GM19467 (cell line): Measurements from ENCODE around the gene TUBG2.
"Not testable (repeated sequence)": the region's sequence is repeated elsewhere in the genome, so short reads cannot be mapped to it uniquely, and the experiment has no call there.

Source experiments
- ATAC-seq: cut with Tn5 transposase; IDR thresholded peaks from one replicate; pipeline ENCODE4 v1.9.1; 2021; ENCODE audit warnings: mild to moderate bottlenecking, moderate library complexity; ENCODE audit not compliant: unreplicated experiment

Gene TUBG2

DNA sequence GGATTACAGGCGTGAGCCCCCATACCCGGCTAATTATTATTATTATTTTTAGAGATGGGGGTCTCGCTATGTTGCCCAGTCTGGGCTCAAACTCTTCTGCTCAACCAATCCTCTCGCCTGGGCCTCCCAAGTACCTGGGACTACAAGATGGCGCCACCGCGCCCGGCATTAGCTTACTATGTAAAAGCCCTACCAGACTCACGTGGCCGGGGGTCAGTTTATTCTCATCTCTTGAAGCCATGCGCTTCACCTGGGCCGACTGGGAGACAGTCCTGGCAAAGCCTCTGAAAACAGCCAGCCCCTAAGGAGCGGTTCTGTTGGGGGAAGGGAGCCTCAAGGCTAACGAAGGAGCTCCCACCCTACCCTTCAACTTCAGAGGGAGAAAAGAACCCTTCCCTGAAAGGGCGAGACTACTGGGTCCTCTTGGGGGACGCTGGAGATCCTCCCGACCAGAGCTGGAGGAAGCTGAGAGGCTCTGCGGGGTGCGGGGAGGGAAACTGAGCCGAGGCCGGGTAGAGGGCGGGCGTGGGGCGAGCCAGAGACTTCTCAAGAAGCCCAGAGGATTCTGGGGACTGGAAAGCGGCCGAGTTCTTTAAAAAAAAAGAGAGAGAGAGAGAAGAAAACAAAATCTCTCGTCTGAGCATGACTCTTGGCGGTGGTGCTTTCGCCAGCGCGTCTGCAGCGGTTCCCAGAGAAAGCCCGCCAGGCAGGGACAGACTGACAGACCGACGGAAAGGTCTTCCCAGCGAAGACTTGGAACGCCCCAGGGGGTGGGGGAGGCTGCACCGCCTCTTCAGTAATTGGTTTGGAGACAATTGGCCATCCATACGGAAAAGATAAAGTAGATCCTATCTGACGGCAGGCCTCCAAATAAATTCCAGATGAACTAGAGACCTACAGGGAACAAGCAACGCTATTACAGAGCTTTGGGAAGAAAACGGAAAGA is 5.6 kb upstream of the TUBG2 start:
- no peak for ATAC-seq

DNA sequence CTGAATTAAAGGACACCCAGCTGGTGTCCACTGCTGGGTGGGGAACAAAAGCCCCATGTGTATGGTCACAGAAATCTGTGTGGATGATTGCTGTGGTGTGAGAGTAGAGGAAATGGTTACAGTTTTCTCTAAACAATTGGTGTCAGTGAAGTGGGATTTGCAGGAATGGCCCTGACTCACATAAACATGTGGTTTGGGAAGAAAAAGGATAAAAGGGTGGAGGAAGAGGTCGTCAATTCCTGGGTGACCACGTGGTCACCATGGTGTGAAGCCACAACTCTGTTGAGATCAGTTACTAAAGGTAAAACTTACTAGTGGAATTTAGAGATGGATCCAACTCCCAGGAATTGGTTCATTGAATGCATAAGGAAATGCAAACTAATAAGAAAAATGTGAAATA is 3.6 kb upstream of the TUBG2 start:
- no peak for ATAC-seq

DNA sequence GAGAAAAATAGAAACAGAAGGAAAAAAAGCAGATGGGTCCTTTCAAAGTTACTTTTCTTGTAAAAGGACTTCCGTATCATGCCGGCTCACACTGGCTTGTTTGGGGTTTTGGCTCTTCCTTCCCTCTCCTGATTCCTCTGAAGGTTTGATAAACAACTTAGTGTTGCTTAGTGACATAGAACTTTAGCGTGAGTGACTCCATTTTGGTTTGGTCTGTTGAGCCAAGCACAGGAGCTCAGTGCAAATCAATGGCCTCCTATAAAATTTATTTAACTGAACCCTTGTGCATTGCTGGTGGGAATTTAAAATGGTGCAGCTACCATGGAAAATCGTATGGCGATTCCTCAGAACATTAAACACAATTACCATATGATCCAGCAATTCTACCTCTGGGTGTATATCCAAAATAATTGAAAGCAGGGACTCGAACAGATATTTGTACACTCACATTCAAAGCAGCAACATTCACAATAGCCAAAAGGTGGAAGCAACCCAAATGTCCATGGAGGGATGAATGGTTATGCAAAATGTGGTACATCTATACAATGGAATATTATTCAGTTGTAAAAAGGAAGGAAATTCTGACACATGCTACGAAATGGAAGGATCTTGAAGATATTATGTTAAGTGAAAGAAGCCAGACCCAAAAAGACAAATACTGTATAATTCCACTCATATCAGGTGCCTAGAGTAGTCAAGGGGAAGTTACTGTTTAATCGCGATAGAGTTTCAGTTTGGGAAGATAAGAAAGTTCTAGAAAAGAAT is 1.1 kb upstream of the TUBG2 start:
- no peak for ATAC-seq

DNA sequence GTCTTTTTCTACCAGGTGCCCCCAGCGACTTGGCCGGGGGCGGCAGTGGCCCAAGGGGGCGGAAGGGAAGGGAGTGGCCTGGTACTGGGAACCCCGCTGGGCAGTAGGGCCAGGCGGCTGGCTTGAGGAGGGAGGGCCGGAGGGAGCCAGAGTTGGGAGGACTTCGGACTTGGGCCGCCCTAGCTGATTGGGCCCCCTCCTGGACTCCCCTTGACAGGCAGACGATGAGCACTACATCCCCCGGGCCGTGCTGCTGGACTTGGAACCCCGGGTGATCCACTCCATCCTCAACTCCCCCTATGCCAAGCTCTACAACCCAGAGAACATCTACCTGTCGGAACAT is 819 bp downstream of the TUBG2 start:
- ATAC-seq: not testable (repeated sequence)

DNA sequence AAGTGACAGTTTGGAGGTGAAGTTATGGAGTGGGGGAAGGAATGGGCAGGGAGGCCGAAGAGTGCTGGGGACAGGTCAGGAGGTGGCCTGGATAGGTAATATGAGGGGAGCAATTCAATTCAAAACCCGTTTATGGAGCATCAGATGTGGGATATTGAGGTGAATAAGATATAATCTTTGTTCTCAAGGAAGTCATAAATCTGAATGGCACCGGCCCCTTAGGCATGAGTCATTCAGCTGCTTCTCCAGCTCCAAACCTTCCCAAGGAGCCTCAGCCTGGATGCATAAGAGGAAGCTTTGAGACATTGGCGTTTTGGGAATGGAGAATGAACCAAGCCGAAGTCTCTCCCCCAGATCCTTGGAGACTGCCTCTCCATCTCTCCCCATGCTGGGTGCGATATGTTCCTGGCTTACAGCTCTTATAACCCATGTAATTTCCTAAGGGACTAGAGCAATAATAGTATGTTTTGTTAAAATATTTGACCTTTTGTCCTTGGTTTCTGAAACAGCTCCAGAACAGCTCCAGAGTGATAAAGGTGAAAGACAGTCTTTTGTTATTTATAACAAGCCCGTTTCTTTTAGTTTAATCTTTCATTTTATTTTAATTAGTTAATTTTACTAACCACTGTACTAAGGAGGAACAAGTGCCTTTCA is 1.7 kb downstream of the TUBG2 start:
- ATAC-seq: no peak

DNA sequence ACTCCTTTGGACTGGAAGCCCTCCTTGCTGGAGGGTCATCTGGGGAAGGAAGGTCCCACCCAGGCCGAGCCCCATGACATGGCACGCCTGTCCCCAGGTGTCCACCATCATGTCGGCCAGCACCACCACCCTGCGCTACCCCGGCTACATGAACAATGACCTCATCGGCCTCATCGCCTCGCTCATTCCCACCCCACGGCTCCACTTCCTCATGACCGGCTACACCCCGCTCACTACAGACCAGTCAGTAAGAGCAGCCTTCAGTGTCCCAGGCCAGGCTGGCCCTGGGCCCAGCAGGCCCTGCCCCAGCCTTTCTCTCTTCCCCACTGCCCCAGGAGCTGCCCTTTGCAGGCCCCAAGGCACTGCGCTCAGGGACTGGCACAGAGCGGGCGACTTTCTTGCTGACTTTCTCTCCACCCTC is 6.5 kb downstream of the TUBG2 start:
- ATAC-seq: no peak

DNA sequence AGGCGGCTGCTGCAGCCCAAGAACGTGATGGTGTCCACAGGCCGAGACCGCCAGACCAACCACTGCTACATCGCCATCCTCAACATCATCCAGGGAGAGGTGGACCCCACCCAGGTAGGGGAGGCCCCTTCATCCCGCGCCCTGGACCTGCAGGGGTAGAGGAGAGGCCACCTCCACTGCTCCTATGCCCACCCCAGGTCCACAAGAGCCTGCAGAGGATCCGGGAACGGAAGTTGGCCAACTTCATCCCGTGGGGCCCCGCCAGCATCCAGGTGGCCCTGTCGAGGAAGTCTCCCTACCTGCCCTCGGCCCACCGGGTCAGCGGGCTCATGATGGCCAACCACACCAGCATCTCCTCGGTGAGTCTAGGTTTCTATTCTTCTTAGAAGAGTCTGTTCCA is 7.0 kb downstream of the TUBG2 start:
- ATAC-seq: not testable (repeated sequence)

DNA sequence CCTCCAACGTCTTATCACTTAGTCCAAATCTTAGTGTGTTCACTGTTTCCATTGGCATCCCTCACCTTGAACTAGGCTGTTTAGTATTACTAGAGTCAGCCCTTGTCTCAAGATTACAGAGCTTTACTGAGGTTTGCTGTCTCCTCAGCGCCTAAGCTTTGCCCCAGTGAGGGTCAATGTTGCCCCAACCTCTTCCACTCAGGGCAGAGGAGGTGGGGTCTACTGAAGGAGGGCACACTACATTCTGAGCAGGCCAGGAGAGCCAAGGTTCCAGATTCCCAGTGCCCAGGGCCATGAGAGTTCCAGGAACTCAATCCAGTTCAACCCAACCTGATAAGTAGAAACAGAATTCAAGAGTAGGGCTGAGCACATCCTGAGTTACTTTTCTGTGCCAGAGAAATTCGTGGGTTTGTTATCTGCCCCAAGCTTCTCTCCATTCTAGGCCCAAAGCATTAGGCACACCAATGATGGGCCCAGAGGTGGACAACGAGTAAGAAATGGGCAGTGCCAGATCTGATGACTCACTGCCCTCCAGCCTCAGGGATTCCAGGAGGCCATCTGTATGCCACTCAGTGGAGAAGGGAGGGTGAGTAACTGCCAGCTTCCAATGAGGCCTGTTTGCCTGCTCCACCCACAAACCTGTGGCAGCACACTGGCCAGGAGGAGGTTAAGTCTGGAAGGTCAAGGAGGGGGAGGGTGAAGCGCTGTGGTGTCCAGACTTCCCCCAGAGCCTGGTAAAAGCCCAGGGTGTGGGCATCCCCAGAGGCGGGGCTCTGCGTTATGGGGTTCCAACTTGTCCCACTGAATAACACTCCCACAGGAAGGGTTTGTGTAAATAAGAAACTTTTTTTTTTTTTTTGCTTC is 8.2 kb downstream of the TUBG2 start:
- no peak for ATAC-seq

DNA sequence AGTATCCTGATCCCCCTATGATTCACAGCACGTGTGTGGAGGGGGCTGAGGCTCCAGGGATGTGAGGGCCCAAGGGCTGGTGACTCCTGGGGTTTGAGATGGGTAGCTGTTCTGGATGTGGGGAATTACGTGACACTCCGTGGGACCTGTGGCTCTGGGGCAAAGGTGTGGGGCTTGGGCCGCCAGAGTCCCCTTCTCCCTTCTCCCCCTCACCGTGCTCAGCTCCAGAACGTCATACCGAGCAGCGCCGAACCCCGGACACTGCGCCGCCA is 10.6 kb downstream of the TUBG2 start:
- no peak for ATAC-seq

DNA sequence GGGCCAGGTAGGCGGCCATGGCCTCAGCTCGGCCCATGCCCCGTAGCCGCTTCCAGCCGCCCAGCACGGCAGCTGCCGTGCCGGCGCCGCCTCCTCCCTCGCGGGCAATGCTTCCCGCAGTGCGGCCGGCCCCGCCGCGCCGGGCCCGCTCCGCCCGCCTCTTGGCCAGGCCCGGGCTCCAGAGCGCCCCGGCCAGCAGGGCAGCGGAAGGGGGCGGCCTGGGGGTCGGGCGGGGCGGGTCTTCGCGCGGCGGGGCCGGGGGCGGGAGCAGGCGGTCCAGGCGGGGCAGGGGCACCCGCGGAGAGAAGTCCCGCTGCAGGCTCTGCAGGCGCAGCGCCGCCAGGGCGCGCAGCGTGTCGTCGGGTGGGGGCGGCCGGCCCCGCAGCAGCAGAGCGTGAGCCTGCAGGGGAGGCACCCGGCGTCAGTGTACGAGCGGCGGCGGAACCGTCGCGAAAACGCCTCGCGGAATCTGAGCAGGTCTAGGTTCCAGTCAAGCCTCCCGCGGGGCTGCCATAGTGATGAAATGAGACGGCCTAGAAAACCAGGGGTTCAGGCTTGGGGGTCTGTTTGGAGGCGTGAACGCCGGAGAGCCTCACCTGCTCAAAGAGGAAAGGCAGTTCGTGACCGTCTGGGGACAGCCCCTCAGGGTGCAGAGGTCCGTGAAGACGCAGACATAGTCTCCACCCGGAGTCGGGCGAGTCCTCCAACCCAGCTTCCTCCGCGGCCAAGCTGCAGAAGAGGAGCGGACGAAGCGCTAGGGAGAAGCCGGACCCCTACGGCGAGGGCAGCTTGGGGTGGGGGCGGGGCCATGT is 11.1 kb downstream of the TUBG2 start:
- ATAC-seq: no peak

DNA sequence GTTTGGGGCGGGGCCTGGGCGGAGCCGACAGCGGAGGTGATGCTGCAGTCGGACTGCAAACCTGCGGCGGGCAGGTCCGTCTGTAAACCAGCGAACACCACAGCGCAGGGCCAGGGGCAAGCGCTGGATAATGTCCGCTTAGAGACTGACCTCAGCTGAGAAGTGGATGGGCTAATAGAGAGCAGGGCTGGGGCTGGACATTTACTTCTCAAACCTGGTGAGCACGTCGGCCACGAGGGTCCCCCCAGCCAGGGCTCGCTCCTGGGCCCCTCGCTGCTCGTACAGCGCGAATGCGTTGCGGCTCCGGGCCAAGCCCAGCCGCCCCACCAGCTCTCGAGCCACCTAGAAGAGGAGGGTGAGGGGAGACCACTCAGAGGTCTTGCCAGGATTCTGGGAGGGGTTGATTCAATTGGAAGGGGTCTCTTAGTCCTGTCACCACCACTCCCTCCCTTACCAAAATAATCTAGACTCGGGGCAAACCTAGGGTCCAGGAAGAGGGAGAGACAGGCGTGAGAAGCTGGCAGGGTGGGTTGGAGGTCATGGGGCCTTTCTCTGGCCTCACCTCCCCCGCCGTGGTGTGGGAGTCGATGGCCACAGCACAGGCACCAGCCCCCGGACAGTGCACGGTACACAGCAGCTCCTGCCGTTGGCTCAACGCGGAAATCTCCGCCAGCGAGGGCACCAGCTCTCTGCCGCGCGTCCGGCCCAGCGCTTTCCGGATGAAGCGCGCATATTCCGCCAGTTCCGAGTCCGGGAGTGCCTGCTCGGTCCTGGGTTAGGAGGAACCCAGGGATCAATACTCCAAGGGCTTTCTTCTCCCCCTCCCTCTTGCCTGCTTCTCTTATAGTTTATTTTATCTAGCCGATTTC is 11.9 kb downstream of the TUBG2 start:
- no peak for ATAC-seq

DNA sequence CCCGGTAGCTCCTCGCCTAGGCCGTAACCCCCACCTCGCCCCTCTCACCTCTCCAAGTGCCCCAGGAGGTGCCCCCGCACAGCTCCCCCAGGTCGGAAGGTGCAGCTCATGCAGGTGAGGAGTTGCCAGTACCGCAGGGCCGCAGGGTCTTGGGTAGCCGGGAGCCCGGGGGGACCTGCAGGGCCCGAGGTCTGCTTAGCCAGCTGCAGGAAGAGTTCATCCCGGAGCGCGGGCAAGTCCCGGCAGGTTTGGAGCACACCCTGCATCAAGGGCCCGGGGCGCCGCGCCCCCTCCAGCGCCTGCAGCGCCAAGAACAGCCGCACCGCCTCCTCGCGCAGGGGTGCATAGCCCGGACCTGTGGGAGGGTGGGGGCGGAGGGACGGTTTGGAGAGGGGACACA is 13.0 kb downstream of the TUBG2 start:
- no peak for ATAC-seq

DNA sequence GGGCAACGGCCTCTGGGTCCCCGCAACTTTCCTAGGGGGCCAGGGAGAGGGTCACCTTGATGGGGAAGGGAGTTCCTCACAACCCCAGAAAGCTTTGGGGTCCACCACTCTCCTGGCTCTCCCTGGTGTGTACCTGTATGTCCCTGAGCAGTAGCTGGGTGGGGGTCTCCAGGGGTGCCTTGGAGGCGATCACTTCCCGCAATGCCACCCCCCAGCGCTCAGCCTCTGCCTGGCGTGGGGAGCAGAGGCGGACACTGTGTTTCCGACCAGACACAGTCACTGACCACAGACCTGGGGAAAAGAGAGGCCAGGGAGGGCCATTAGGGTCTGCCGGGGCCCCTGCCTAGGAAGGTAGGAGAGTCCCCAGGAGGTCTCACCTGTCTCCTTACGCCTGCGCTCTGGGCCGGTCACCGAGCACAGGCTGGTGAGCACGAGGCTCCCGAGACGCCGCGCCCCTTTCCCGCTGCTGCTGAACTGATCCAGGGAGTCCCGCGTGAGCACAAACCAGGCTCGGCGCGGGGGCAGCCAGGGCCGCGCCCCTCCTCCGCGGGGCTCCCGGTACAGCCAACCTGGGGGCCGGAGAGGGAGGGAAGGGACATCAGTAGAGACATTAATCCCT is 14.3 kb downstream of the TUBG2 start:
- ATAC-seq: no peak

DNA sequence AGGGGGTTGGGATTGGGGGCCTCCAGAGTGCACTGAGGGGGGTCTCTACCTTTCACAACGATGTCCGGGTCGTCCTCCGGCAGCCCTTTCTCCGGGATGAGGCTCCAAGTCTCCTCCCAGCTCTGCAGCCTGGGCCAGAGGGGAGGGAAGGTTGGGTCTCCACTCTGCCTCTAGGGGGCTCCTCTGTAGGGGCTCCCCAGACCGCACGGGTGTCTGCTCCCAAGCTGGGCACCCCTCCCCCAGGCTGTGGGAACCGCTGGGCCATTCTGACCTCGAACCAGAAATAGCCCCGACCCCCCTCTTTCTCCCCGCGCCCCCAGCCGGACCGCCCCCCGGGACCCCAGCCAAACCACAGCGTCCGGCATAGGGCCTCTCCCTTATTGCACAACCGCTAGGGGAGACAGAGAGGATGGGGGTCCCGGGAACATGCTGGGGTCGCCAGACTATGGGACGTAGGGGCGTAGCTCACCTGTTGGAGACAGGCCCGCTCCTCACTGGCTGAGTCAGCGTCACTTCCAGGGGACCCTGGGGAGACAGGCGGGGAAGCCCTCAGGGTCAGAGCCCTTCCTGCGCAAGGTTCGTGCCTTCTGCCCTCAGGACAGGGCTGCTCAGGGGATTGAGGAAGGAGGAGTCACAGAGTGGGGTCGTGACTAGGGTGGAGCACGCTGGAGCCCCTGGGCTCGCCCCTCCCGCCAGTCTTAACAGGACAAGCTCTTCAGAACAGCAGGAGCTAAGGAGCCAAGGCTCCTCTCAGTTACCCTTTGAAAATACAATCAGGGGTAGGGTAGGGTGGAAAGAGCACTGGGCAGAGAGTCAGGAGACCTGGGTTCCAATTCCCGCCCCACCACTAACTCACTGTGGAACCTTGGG is 15.0 kb downstream of the TUBG2 start:
- ATAC-seq: no peak

DNA sequence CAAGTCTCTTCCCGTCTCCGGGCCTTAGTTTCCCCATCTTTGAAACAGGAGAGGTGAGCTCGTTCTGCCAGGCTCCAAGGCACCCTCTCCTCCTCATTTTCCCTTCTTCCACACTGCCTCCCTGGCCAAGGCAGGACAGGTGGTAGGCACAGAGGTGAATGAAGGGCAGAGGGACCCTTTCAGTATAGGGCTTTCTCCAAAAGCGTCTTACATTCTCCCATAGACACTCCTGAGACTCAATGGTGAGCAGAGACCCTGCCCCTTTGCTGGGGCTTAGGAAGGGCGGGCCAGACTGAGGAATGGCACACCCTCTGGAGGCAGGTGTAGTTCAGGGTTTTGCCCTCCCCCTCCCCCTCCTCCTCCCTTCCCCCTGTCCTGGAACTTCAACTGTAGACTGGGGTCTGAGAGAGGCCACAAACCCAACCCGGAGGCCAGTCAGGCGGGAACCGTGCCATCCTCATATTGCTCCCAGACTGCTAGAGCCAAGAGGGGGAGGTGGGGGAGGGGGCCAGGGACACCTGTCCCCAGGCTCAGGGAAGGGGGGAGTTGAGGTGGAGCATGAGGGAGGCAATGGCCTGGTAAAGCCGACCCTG is 15.8 kb downstream of the TUBG2 start:
- no peak for ATAC-seq

DNA sequence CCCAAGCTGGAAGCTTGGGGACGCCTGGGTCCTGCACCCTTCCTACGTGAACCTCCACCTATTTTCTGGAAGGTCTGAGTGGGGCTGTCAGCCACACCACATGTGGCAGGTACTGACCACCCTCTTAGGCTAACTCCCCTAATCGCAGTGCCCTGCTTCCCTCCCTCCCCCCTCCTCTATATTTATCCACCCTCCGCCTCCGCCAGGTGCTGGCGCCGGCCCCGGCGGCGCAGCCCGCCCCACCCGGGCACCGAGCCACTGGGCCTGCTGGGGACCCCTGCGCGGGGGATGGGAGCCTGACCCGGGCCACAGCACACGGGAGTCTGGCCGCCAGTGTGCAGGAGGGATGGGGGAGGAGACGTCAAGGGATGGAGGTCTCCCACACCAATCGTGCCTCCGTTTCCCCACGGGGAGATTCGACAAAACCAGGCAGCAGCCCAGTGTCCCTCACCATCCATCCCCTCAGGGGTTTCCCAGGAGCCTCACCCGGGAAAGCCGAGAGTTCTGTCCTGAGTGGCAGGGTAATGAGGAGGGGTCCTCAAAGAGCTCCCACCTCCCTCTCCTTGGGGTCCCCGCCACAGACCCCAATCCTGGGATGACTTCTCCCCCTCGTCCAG is 16.4 kb downstream of the TUBG2 start:
- no peak for ATAC-seq

DNA sequence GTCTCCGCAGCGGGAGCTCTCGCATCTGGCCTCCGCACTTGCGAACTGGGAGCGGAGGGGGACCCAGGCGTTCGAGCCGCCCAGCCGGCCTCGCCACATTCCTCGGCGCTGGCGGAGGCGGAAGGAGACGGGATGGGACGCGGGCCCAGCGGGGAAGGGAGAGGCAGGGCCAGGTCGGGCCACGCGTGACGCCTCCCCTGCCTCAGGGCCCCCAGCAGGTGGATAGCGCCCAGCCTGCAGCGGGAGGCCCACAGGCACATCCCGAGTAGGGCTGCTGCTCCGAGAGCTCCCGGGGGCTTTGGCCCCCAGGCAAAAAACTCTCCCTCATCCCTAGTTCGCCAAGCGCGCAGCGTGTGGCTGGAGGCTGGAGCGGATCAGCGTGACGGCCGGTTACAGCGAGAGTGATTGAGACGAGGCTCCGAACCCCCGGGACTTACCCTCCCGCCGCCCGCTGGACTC is 16.9 kb downstream of the TUBG2 start:
- ATAC-seq: no peak
